Thoracic aorta (tissue), 2 donors: ENCODE measurements around the gene CSNK1D. TPM values are rescaled to one million over a fixed set of nuclear protein-coding genes. Genes with fewer than 3 reads are reported as not detected.
A peak's percentile ranks its signal among the peaks of the same experiment; 100 is the strongest.

Source experiments
- ATAC-seq: fragments of 150-250 bp; one replicate; pipeline ENCODE4 v1.8.0; 2017; ENCODE audit warnings: low read depth; ENCODE audit not compliant: insufficient number of reproducible peaks, low FRiP score
- DNase-seq: peaks from one replicate; pipeline ENCODE4 v3.0.0-alpha.2; 2020; ENCODE audit warnings: low spot score
- H3K27ac ChIP-seq, 2 donors: fragments of 200-600 bp; sonication (generic); 1 replicate in 1 of 2; 2 replicates in 1 of 2; pipeline ENCODE4 v1.5.1; 2016; ENCODE audit warnings: mild to moderate bottlenecking in 2 of 2, moderate library complexity in 2 of 2
- H3K27me3 ChIP-seq: fragments of 200-600 bp; sonication (generic); replicated peaks from 2 replicates; pipeline ENCODE4 v1.6.0; 2016; ENCODE audit warnings: mild to moderate bottlenecking; ENCODE audit not compliant: insufficient read depth
- H3K36me3 ChIP-seq: fragments of 200-600 bp; sonication (generic); one replicate; pipeline ENCODE4 v1.5.1; 2016
- H3K4me1 ChIP-seq, 2 donors: fragments of 200-600 bp; sonication (generic); 1 replicate in 1 of 2; 2 replicates in 1 of 2; pipeline versions ENCODE4 v1.5.1 to v1.6.0; 2016; ENCODE audit warnings: low read depth in 2 of 2, mild to moderate bottlenecking in 1 of 2; ENCODE audit not compliant: control insufficient read depth in 1 of 2
- H3K4me3 ChIP-seq: fragments of 200-600 bp; sonication (generic); 2 replicates; pipeline ENCODE4 v1.5.1; 2016; ENCODE audit warnings: mild to moderate bottlenecking
- H3K9me3 ChIP-seq: fragments of 200-600 bp; sonication (generic); 2 replicates; pipeline ENCODE4 v1.5.1; 2016
- total RNA-seq, 2 donors: library from RNA; depleted of rRNA; stranded (reverse); fragments of >200 nt; gene quantifications; one replicate each; pipeline versions ENCODE4 v1.1.0 to v1.2.3, GENCODE V29; 2016
- TF ChIP-seq, protein P1 (sequence below): fragments of 200-600 bp; sonication (generic); IDR thresholded peaks from one replicate; pipeline ENCODE4 v1.5.1; 2019; ENCODE audit warnings: antibody characterized with exemption

Gene CSNK1D
- total RNA-seq, 2 donors from 2014 or later = 69.5 to 71.9 TPM

DNA sequence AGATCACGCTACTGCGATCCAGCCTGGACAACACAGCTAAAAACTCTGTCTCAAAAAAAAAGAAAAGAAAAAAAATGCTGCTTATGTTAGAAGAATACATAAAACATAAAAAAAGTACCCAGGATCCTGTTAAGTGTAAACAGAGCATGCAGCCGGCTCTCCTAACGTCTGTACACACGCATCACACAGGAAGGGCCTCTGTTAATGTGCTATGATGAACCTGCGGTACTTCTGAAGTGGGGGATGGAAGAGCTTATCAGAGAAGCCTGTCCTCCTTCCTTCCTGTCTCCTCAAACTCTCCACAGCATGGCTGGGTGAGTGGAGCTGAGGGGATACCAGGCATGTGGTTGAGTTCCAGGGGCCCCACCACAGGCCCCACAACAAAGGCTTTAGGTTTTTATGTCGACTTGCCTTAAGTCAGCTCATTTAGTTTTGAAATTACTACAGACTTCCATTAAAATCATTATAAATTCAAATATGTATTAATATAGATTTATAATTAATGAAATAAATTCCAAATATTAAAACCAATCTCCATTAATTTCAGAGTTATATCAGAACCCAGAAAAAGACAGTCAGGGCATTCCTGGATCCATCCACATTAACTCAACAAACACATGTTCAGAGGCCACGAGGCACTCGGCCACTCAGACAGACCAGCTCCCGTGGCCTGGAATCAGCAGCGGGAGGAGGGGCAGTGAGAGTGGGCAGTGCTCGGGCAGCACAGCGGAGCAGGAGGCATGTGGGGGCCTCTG, 72.6 kb downstream of the CSNK1D start:
- Histone ChIP-seq H3K36me3 (peaks cover 4% of the 10 kb centered on the region), H3K9me3 (no peaks in the 10 kb centered on the region), H3K27ac (no peak overlapping the region), H3K27me3 (no peaks in the 10 kb centered on the region), H3K4me1 (peaks cover 0 to 11% of the 10 kb centered on the region in 2 donors), H3K4me3 (no peak overlapping the region)
- DNase-seq = no peak
- ATAC-seq = no peak
- TF ChIP-seq, protein P1, sequence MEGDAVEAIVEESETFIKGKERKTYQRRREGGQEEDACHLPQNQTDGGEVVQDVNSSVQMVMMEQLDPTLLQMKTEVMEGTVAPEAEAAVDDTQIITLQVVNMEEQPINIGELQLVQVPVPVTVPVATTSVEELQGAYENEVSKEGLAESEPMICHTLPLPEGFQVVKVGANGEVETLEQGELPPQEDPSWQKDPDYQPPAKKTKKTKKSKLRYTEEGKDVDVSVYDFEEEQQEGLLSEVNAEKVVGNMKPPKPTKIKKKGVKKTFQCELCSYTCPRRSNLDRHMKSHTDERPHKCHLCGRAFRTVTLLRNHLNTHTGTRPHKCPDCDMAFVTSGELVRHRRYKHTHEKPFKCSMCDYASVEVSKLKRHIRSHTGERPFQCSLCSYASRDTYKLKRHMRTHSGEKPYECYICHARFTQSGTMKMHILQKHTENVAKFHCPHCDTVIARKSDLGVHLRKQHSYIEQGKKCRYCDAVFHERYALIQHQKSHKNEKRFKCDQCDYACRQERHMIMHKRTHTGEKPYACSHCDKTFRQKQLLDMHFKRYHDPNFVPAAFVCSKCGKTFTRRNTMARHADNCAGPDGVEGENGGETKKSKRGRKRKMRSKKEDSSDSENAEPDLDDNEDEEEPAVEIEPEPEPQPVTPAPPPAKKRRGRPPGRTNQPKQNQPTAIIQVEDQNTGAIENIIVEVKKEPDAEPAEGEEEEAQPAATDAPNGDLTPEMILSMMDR = no peak

DNA sequence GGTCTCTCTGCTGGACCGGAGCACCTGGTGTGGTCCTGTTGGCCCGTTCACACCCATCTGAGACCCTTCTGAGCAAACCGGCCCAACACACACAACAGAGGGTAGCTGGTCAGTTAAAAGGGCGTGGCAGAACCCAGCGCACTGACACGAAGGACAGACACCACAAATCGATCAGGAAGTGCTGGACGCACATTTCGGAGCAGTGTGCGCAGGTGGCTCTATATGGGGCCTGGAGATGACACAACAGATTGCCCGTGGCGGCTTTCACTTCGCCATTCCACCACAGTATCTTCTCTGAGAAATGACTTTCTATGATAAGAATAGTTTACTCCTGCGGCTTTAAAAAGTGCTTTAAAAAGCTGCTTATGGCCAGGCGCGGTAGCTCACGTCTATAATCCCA, 73.4 kb downstream of the CSNK1D start:
- H3K36me3 ChIP-seq = peaks cover 4% of the 10 kb centered on the region

DNA sequence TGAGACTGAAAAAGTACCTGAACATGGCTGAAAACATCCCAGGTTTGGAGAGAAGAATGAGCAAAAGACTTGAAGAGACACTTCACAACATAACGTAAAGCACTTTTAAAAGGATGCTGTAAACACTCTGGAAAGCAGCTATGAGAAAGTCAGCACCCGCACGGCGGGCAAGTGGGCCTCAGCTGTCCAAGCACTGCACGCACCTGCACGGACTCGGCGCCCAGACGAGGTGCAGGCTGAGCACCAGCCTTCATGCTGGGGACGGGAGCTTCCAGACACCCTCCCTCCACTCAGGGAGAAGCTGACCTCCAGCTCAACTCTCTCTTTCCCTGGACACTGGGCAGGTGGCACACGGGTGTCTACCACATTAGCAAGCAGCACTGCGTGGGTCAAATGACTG, 74.0 kb downstream of the CSNK1D start:
- Histone ChIP-seq H3K9me3 (no peaks in the 10 kb centered on the region), H3K36me3 (peaks cover 4% of the 10 kb centered on the region), H3K4me1 (peaks cover 0 to 13% of the 10 kb centered on the region in 2 donors), H3K27me3 (no peaks in the 10 kb centered on the region), H3K27ac (no peak overlapping the region), H3K4me3 (no peak overlapping the region)
- no peak for ATAC-seq
- TF ChIP-seq, protein P1 = no peak
- DNase-seq = no peak

More for the DNA sequence above, 73.4 kb downstream of the CSNK1D start:
- ATAC-seq = no peak
- no peaks in the 10 kb centered on the region for H3K9me3 ChIP-seq
- H3K4me3 ChIP-seq = no peak overlapping the region
- no peak for DNase-seq
- TF ChIP-seq, protein P1 = no peak
- peaks cover 0 to 13% of the 10 kb centered on the region in 2 donors for H3K4me1 ChIP-seq
- H3K27ac ChIP-seq = no peak overlapping the region
- H3K27me3 ChIP-seq = no peaks in the 10 kb centered on the region

DNA sequence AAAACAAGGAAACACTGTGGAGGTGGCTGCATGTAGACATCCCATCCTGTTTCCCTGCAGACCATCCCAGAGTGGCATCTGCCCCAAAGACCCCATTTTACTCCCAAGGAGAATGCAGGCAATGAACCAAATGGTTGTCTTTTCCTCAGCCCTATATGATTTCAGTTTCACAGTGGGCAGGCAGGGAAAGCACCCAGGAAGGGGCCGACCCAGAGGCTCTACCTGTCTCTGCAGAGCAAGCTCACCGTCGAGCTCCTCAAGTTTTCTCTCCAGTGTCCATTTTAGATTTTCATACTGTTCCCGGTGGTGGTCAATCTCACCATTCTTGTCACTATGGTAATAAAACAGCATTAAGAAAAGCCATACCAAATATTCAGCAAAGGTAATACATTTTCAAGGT, 75.4 kb downstream of the CSNK1D start:
- no peaks in the 10 kb centered on the region for H3K27me3 ChIP-seq
- H3K4me1 ChIP-seq = peaks cover 0 to 13% of the 10 kb centered on the region in 2 donors
- DNase-seq (no peak), ATAC-seq (no peak)
- H3K4me3 ChIP-seq = no peak overlapping the region
- H3K9me3 ChIP-seq = no peaks in the 10 kb centered on the region
- H3K36me3 ChIP-seq = peaks cover 8% of the 10 kb centered on the region
- TF ChIP-seq, protein P1 = no peak
- H3K27ac ChIP-seq = no peak overlapping the region

DNA sequence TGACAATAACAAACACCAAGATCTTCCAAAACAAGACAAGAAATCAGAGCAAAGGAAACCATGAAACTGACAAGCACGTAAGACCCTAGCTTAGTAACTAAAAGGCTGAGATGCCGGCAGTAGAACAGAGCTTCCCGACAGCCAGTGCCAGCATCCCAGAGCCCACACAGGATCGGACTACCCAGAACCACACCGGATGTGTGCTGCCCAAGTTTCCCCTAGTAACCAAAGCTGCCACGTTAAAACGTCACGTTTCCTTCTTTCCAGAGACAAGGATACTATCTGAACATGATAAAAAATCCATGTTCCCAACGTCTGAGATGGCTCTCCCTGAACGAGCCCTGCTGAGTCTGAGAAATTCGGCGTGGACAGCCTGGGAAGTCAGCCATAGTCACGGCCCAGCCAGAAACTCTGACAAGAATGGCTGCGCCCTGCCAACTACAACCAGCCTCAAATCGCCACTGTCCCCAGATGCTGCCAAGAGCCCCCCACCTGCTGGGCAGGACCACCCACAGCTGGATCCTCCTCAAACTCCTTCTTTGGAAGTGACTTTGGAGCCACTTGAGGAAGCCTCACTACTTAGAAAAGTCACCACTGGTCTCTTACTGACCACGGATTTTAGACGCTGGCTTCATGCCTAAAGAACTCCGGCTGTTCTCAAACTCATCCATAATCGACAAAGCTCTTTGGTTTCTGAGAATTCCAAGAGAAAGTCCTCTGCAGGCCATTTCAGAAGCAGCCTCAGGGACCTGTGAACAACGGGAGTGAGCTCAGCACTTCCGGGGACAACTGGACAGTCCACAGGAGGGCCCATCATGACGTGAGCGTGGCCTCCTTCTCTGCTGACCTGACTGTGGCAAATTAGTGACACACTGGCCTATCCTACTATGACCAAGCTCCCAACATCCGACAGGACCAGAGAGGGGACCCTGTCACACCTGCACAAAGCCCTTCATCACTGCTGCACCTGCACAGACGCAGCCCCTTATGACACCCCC, 77.5 kb downstream of the CSNK1D start:
- TF ChIP-seq, protein P1 = no peak
- H3K4me1 ChIP-seq = peaks cover 0 to 13% of the 10 kb centered on the region in 2 donors
- ATAC-seq = no peak
- H3K36me3 ChIP-seq = peaks cover 10% of the 10 kb centered on the region
- peak overlapping the region; percentile 34 for H3K4me3 ChIP-seq
- DNase-seq = no peak
- no peaks in the 10 kb centered on the region for H3K27me3 ChIP-seq
- no peaks in the 10 kb centered on the region for H3K9me3 ChIP-seq
- peak overlapping the region; percentile 50 to 56 for H3K27ac ChIP-seq
